PC-3 (cell line): ENCODE data around the gene OCSTAMP. TPM values are rescaled to one million over a fixed set of nuclear protein-coding genes. Genes with fewer than 3 reads are reported as not detected.

Source experiments
- ATAC-seq: fragments of 200-7000 bp; cut with Tn5 transposase; 2 replicates; pipeline ENCODE4 v1.9.1; 2020; ENCODE audit warnings: mild to moderate bottlenecking, moderate library complexity
- BruUV-seq: library from RNA; stranded (reverse); fragments of 400-500 nt; replicated peaks from 2 replicates; lab custom pipeline; 2021; lab: Mats Ljungman, UMichigan
- CTCF ChIA-PET: fragments of 300-600 bp; sonication (Branson Sonifier 250); formaldehyde crosslinking; loops from one replicate; lab custom pipeline; 2022; ENCODE audit warnings: antibody characterized with exemption; lab: Charles Lee
- POLR2A ChIA-PET: fragments of 300-600 bp; sonication (Branson Sonifier 250); formaldehyde crosslinking; loops from one replicate; lab custom pipeline; 2022; ENCODE audit warnings: antibody characterized with exemption; ENCODE audit not compliant: unreplicated experiment; lab: Charles Lee
- DNase-seq: peaks from one replicate; pipeline ENCODE4 v3.0.0-alpha.2; 2015
- H2AFZ ChIP-seq: fragments of 300-600 bp; sonication (generic); 2 replicates; pipeline ENCODE4 v1.6.0; 2016; ENCODE audit warnings: antibody characterized with exemption, low read length
- H3F3A ChIP-seq: fragments of 300-600 bp; sonication (generic); one replicate; pipeline ENCODE4 v1.6.0; 2017; ENCODE audit warnings: antibody characterized with exemption, low read length, control low read depth, mild to moderate bottlenecking; ENCODE audit not compliant: unreplicated experiment
- H3K27ac ChIP-seq: fragments of 300-600 bp; sonication (generic); 2 replicates; pipeline ENCODE4 v1.5.1; 2016; ENCODE audit warnings: mild to moderate bottlenecking, low read length
- H3K27me3 ChIP-seq: fragments of 300-600 bp; sonication (generic); 2 replicates; pipeline ENCODE4 v1.6.1; 2016; ENCODE audit warnings: low read length, mixed read lengths
- H3K36me3 ChIP-seq: fragments of 300-600 bp; sonication (generic); 2 replicates; pipeline ENCODE4 v1.6.1; 2016; ENCODE audit warnings: low read depth, mixed run types, low read length, mixed read lengths
- H3K4me1 ChIP-seq: fragments of 300-600 bp; sonication (generic); 2 replicates; pipeline ENCODE4 v1.5.1; 2016; ENCODE audit warnings: low read length; ENCODE audit not compliant: insufficient read depth
- H3K4me2 ChIP-seq: fragments of 300-600 bp; sonication (generic); 2 replicates; pipeline ENCODE4 v1.6.0; 2016; ENCODE audit warnings: low read length
- H3K4me3 ChIP-seq: fragments of 300-600 bp; sonication (generic); 2 replicates; pipeline ENCODE4 v1.5.1; 2016; ENCODE audit warnings: mild to moderate bottlenecking, low read length, mixed read lengths
- H3K79me2 ChIP-seq: fragments of 300-600 bp; sonication (generic); 2 replicates; pipeline ENCODE4 v1.6.1; 2017; ENCODE audit warnings: low read length, mixed read lengths
- H3K9ac ChIP-seq: fragments of 300-600 bp; sonication (generic); 2 replicates; pipeline ENCODE4 v1.6.0; 2016; ENCODE audit warnings: mild to moderate bottlenecking, low read length
- H3K9me2 ChIP-seq: fragments of 300-600 bp; sonication (generic); replicated peaks from 2 replicates; pipeline ENCODE4 v1.6.1; 2016; ENCODE audit warnings: mixed run types, low read length, mixed read lengths
- H3K9me3 ChIP-seq: fragments of 300-600 bp; sonication (generic); 2 replicates; pipeline ENCODE4 v1.6.1; 2016; ENCODE audit warnings: low read length, mixed read lengths
- H4K20me1 ChIP-seq: fragments of 300-600 bp; sonication (generic); 2 replicates; pipeline ENCODE4 v1.6.1; 2016; ENCODE audit warnings: low read length, mixed read lengths
- EZH2 ChIP-seq: fragments of 300-600 bp; sonication (generic); IDR thresholded peaks from one replicate; pipeline ENCODE4 v1.6.1; 2017; ENCODE audit warnings: antibody characterized with exemption, mild to moderate bottlenecking, low read length; ENCODE audit not compliant: unreplicated experiment
- EZH2phosphoT487 ChIP-seq: fragments of 300-600 bp; sonication (generic); IDR thresholded peaks from 2 replicates; pipeline ENCODE4 v1.6.1; 2018; ENCODE audit warnings: mild to moderate bottlenecking, antibody characterized with exemption, low read length, borderline replicate concordance
- intact Hi-C: fragments of 100-400 bp; cut with micrococcal nuclease; formaldehyde crosslinking; loops from 2 replicates; pipeline ENCODE4 v1.9.0; 2023
- total RNA-seq: library from RNA; depleted of rRNA; stranded (reverse); fragments of >200 nt; gene quantifications from 2 replicates; pipeline ENCODE4 v1.2.3, GENCODE V29; 2014
- TF ChIP-seq, protein P1 (sequence below): fragments of 300-600 bp; sonication (generic); conservative IDR thresholded peaks from 2 replicates; pipeline ENCODE4 v1.5.1; 2017; ENCODE audit warnings: antibody characterized with exemption, low read depth, mild to moderate bottlenecking, low read length

The OCSTAMP gene
- total RNA-seq, 1 experiment from 2014 or later: not detected

DNA sequence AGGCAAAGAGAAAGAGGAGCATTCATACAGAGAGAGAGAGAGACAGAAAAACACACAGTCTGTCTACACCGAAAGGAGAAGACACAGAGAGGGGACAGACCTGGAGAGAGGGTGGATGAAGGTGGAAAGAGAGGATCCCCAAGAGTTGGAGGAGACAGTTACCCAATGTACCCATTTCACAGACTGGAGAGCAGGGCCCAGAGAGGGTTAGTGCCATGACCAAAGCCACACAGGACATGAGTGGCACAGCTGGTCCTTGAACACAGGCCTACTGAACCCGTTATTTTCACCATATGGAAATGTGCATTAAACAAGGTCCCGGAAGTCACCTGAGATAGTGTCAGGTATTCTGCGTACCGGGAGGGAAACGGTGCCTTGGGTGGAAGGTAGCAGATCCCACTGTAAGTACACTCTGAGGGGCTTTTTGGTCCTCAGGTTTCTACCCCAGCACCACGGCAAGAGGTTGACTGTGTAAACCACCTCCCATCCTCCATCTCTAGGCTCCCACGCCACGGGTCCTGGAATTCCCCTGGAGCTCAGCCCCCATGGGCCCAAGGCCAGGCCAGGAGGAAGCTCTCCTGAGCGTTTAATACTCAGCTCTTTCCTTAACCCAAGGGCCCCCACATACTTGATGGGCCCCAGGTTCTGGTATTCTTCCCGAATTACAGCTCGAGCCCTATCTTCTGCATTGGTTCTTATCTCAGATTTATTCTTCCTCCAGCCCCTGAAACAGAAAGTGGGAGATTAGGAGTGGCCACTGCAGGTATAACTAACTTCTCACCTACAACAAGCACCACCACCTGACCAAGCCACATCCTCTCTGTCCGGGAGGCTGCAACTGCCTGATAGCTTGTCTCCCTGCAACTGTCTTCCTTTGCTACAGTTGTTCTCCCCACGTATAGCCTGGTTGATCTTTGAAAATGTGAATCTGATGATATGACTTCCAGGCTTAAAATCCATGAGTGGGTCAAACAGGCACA, 38.4 kb upstream of the OCSTAMP start:
- Histone ChIP-seq H3K4me2 (no peak overlapping the region), H3K27ac (no peak overlapping the region), H3K36me3 (no peaks in the 10 kb centered on the region), H3F3A (no peaks in the 10 kb centered on the region), H3K9me3 (no peaks in the 10 kb centered on the region), H2AFZ (no peak overlapping the region), H3K4me3 (no peak overlapping the region), H3K4me1 (no peaks in the 10 kb centered on the region), H3K27me3 (peaks cover 27% of the 10 kb centered on the region), H3K79me2 (no peaks in the 10 kb centered on the region), H3K9ac (no peak overlapping the region), H4K20me1 (no peaks in the 10 kb centered on the region), H3K9me2 (no peaks in the 10 kb centered on the region)
- TF ChIP-seq EZH2 (no peak), EZH2phosphoT487 (no peak)
- TF ChIP-seq, protein P1, sequence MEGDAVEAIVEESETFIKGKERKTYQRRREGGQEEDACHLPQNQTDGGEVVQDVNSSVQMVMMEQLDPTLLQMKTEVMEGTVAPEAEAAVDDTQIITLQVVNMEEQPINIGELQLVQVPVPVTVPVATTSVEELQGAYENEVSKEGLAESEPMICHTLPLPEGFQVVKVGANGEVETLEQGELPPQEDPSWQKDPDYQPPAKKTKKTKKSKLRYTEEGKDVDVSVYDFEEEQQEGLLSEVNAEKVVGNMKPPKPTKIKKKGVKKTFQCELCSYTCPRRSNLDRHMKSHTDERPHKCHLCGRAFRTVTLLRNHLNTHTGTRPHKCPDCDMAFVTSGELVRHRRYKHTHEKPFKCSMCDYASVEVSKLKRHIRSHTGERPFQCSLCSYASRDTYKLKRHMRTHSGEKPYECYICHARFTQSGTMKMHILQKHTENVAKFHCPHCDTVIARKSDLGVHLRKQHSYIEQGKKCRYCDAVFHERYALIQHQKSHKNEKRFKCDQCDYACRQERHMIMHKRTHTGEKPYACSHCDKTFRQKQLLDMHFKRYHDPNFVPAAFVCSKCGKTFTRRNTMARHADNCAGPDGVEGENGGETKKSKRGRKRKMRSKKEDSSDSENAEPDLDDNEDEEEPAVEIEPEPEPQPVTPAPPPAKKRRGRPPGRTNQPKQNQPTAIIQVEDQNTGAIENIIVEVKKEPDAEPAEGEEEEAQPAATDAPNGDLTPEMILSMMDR: no peak
- POLR2A ChIA-PET: no interaction called here
- ATAC-seq: no peak
- intact Hi-C loops: no loop called here
- CTCF ChIA-PET: no interaction called here
- BruUV-seq: no TSS peak
- DNase-seq: no peak

DNA sequence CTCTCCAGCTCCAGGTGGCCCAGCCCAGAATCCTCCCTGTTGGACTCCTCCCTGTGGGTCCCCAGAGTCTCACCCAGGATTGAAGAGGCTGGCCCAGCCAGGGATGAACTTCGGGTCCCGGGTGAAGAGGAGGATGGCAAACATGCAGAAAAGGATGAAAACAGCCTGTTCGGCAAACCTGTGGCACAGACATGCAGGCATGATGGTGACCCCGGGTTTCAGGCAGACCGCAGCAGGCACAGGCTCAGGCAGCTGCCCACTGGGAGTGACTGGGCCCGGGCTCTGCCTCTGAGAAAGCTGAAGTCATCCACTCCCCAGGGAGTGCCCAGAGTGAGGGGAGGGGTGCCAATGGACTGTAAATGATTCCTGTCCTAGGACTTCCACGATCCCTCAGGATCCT, 37.5 kb upstream of the OCSTAMP start:
- ChIA-PET POLR2A (no interaction called here), CTCF (no interaction called here)
- no TSS peak for BruUV-seq

More for the DNA sequence above, 37.5 kb upstream of the OCSTAMP start:
- no peaks in the 10 kb centered on the region for H3K9me3 ChIP-seq
- ATAC-seq (no peak), DNase-seq (no peak)
- H3K4me1 ChIP-seq: no peaks in the 10 kb centered on the region
- no peak overlapping the region for H3K9ac ChIP-seq
- H3K27ac ChIP-seq: no peak overlapping the region
- no peaks in the 10 kb centered on the region for H3K36me3 ChIP-seq
- no peaks in the 10 kb centered on the region for H3F3A ChIP-seq
- H4K20me1 ChIP-seq: no peaks in the 10 kb centered on the region
- no peak overlapping the region for H3K4me3 ChIP-seq
- peaks cover 34% of the 10 kb centered on the region for H3K27me3 ChIP-seq
- intact Hi-C loops: no loop called here
- H3K9me2 ChIP-seq: no peaks in the 10 kb centered on the region
- no peak overlapping the region for H2AFZ ChIP-seq
- no peaks in the 10 kb centered on the region for H3K79me2 ChIP-seq
- TF ChIP-seq EZH2phosphoT487: no peak
- TF ChIP-seq EZH2: no peak
- TF ChIP-seq, protein P1: no peak
- no peak overlapping the region for H3K4me2 ChIP-seq
